GM19463 (cell line): ENCODE data around the gene BRSK2.
"Not testable (repeated sequence)": the region's sequence is repeated elsewhere in the genome, so short reads cannot be mapped to it uniquely, and the experiment has no call there.

Source experiments
- ATAC-seq: cut with Tn5 transposase; IDR thresholded peaks from one replicate; pipeline ENCODE4 v1.9.1; 2021; ENCODE audit warnings: mild to moderate bottlenecking, moderate library complexity; ENCODE audit not compliant: unreplicated experiment

The BRSK2 gene

DNA sequence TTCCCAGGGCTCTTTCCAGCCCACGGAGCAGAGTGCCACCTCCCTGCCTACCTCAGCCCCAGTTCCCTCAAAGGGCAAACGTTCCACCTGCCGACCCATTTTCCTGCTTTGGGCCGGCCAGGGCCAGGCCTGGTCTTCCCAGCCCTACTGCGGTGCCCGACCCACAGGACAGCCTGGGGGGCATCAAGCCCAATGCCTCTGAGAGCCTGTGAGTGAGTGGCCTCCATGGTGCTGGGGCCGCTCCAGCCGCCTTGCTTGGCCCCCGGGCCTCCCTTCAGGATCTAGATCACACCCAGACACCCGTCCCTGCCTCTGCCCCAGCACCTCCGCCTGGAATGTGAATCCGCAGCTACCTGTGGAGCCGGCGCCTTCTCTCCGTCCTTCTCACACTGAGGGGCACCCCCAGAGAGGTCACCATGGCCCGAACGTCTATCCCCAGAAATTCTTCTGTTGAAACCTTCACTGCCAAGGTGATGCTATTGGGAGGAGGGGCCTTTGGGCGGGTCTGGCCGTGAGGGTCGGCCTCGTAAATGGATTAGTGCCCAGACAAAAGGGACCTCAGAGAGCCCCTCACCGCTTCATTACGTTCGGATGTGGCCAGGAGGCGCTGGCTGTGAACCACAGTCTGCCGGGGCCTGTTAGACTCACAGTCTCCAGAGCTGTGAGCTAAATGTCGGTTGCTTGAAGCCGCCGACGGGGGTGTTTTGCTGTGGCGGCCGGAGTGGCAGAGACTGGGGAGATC lies 36.2 kb upstream of the BRSK2 start:
- ATAC-seq, result no peak

DNA sequence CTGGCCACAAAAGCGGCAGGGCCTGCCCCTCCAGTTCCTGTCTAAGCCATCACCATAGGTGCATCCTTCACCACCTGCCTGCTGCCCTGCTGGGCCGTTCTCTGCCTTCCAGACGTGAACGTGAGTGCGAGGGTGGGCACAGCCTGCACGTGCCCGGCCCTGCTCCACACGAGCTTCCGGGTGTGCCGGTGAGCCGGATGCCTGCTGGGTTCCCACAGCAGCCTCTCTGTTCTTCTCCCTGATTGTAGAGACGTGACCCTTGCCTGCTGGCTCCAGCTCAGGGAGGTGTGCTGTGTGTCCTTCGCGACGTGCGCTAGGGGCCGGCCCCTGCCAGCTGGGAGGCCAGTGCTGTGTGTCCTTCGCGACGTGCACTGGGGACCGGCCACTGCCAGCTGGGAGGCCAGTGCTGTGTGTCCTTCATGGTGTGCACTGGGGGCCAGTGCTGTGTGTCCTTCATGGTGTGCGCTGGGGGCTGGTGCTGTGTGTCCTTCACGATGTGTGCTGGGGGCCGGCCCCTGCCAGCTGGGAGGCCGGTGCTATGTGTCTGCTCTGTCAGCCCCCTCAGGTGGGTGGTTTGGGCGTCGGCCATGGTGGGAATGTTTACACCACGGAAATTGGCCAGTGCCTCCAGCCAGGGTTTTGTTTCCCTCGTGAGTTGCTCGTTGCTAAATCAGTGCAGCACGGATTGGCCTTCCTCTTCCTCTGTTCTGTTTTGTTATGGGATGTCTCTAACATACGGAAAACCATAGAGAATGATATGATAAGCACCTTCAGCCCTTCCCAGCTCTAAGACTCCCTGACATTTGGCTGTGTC lies 35.4 kb upstream of the BRSK2 start:
- no peak for ATAC-seq

DNA sequence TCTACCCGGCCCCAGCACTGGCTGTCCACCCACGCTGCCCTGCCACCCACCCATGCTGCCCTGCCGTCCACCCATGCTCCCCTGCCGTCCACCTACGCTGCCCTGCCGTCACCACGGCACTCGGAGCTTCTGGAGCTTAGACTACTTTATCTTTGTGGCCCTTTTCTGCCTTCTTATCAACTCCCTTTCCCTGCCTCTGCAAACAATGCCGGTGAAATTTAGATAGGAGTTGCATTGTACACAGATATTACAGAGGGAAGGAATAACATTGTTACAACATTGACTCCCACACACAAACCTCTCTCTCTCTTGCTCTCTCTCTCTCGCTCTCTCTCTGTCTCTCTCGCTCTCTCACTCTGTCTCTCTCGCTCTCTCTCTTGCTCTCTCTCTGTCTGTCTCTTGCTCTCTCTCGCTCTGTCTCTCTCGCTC lies 33.7 kb upstream of the BRSK2 start:
- ATAC-seq, result no peak

DNA sequence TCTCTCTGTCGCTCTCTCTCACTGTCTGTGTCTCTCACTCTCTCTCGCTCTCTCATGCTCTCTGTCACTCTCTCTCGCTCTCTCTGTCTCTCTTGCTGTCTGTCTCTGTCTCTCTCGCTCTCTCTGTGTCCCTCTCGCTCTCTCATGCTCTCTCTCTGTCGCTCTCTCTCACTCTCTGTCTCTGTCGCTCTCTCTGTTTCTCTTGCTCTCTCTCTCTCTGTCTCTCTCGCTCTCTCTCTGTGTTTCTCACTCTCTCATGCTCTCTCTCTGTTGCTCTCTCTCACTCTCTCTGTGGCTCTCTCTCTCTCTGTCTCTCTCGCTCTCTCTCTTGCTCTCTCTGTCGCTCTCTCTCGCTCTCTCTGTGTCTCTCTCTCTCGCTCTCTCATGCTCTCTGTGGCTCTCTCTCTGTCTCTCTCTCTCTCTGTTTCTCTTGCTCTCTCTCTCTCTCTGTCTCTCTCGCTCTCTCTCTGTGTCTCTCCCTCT lies 33.2 kb upstream of the BRSK2 start:
- no peak for ATAC-seq

DNA sequence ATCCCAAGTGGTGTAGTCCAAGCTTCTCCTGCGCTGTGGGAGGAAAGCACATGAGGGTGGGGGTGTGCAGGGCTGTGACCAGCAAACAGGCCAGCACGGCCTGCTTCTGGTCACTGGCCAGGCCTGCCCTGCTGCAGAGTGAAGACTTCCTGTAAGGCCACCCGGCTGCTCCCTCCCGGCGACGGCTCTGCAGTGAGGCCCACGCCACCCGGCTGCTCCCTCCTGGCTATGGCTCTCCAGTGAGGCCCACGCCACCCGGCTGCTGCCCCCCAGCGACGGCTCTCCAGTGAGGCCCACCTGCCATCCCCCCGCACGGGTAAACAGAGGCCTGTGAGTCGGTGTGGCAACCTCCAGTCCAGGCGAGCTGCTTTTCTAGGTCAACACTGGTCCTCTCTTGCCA lies 31.4 kb upstream of the BRSK2 start:
- no peak for ATAC-seq

DNA sequence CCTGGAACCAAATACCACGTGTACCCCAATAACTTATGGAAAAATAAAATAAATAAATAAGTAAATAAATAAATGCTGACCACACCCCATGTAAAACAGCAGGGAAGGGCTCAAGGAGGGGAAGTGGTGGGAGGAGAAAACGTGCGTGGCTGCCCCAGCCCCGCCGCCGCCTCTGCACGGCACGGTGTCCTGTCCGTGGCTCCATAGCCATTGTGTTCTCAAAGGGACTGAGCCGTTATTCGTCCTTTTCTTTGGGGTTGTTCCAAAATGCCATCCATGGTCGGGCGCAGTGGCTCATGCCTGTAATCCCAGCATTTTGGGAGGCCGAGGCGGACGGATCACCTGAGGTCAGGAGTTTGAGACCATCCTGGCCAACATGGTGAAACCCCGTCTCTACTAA lies 30.8 kb upstream of the BRSK2 start:
- not testable (repeated sequence) for ATAC-seq

DNA sequence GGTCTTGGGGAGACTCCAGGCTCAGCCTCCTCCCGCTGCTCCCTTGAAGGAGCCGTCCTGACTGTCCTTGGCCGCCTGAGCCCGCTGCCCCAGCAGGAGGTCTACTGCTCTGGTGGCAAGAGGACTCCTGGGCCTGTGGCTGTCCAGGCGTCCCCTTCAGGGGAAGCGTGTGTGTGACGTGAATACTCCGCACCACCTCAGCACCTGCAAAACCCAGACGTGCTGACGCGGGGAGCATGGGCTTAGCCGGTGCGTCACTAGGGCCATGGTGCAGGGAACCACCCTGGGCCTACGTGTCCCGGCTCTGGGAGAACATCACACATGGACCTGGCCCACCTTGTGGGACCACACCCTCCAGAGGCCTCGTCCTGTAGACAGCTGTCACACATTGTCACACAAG lies 30.2 kb upstream of the BRSK2 start:
- no peak for ATAC-seq

DNA sequence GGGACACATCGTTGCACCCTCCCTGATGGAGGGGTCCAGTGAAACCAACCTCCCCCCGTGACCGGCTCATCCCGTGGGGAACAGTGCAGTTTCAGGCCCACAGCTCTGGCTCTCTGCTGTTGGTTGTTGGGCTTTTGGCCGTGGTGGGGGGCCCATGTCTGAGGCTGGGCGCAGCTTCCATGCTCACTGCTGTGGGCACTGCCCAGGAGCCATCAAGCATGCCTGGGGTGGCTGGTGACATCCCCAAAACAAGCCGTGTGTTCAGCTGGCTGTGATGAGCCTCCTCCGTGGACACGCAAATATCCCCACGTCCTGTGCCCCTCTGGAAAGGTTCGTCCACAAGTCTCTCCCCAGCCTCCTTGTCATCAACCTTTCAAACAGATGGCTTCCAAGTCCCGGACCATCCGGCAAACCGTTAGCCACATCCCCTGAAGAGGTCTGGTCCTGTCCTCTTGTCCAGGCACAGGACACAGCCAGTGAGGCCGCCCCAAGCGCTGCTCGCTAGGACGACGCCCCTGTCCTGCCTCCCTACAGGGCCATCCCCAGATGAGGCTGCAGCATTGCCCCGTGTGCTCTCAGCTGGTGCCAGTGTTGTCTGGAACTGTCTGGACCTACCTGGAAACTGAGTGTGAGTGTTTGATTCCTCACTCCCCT lies 29.4 kb upstream of the BRSK2 start:
- no peak for ATAC-seq

DNA sequence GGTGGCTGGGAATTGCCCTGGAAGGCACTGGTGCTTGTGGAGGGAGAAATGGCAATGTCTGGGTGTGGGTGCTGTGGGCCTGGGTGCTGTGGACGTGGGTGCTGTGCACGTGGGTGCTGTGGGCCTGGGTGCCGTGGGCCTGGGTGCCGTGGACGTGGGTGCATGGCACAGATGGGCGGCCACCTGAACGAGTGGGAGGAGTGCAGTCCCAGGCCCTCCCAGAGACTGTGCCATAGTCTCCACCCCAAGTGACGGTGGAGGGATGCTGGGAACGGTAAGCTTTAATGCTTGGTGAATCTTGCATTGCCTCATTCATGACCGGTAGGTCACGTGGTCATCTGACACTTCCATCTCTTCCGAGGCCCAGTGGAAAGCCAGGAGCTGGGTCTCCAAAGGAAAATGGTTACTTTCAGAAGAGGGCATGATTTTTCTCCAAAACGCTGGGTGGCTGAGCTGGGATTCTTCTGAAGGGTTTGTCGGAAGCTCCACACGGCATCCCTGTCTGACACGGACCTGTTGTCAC lies 28.8 kb upstream of the BRSK2 start:
- no peak for ATAC-seq

DNA sequence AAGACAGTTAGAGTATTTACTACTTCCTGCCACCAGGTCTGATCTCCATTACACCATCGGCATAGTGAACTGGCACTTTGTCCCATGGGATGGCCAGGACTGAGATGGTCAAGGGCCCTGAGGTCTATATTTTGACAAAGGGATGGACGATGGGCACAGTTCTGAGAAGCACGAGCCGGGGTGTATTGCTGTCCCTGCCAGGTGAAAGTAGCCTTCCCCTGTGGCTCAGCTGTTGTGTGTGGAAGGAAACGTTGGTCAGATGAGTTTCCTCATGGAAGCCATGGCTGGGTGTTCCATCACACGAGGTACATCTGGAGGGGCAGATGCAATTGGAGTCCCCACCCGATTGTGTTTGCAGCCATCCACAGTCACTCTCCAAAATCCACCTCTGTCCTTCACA lies 27.9 kb upstream of the BRSK2 start:
- no peak for ATAC-seq

DNA sequence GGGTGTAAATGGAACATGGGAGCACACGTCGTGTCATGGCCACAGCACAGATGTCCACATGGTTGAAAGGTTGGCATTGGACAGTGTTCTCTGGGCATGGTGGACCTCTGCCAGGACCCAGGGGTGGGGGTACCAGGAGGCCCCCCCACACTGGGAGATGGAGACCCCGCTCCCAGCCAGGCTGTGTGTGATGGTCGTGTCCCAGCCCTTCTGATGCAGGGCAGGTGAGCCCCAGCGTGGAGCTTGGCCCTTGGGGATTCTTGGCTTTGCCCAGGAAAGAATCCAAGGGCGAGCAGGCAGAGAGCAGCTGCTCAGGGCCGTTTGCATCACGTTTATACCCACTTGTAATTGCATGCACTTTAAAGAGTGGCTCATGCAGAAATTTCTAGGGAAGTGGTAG lies 22.0 kb upstream of the BRSK2 start:
- ATAC-seq, result no peak

DNA sequence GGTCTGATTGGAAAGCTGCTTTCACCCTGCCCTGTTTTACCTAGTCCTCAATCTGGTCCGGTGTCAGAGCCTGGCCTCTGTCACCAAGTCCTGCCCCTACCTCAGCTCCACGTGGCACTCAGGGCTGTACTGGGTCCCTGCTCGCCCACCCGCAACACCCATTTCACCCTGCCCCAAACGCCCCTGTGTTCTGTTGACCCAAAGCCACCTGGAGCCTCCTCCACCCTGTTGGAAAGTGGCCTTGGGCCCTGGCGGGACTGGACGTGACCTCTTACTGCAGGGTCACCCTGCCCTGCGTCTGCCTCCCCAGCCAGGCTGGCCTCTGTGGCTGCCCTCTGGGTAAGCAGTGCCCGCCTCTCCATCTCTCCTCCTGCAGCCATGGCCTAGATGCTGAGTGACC lies 21.5 kb upstream of the BRSK2 start:
- ATAC-seq, result no peak

DNA sequence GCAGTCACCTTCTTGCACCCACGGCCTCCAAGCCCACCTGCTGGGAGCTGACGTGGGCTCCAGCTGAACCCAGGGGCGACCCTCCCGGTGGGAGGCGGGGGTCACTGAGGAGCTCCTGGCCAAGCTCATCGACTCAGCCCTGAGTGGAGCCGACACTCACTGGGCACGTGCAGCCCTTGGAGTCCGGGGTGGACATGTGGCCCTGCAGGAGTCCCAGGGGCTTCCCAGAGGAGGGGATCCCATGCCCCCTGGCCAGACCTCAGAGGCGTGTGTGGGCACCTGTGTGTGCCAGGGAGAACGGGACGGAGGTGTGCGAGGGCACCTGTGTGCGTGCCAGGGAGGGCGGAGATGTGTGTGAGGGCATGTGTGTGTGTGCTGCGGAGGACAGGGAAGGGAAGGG lies 20.8 kb upstream of the BRSK2 start:
- ATAC-seq, result no peak

DNA sequence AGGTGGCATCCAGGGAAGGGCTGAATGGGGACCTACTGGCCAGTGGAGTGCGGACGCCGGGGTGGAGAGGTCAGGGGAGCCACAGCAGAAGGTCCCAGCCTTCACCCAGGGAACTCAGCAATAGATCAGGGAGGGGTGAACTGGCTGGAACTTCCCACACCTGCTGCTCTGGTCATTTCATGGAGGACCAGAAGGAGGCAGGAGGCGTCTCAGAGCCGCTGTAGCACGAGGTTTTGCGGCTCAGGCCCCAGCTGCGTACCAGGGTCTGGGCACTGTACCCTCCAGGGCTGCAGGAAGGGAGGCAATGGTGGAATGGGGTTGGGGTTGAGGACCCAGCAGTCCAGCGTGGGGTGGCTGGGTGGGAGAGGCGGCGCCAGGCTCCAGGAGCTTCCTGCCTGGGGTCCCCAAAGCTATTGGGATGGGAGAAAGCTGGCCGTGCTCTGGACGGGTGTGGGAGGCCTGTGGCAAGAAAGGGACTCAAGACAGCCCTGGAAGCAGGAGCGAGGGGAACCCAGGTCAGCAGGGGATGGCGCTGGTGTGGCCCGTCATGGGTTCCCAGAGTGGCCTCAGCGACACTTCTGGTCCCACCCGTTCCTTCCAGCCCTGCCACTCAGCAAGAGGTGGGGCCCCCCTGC lies 20.2 kb upstream of the BRSK2 start:
- ATAC-seq, result no peak

DNA sequence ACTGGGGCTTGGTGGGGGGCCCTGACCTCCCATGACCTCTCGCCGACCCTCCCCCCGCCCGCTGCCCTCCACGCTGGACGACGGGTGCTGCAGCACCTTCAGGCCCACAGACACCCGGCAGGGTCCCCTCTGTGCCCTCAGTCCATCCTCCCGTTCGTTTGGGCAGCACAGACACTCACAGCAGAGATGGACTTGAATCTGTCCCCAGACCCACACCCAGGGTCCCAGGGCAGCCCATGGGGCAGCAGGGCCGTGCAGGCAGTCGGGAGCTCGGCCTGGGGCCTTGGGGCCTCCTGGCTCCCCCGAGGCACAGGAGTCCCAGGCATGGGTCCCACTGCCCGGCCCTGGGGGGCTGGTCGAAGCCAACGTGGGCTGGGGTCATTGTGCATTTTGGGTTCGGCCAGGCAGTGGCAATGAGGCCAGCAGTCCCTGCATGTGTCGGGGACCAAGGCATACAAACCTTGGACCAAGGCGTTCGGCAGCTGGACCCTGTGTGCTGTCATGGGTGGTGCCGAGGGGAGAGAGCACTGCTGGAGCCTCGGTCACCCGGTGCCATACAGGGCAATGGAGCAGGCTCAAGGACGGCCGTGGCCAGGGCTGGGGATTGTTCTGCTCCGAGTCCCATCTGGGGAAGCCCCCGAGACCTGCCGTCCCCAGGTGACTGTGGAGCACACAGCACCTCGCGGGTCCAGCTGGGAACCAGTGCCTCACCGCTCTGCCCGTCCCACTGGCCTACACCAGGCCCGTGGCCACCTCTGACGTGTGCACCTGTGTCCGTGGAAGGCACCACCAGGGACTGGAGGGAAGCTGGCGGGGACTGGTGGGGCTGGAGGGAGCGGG lies 19.3 kb upstream of the BRSK2 start:
- ATAC-seq, result no peak

DNA sequence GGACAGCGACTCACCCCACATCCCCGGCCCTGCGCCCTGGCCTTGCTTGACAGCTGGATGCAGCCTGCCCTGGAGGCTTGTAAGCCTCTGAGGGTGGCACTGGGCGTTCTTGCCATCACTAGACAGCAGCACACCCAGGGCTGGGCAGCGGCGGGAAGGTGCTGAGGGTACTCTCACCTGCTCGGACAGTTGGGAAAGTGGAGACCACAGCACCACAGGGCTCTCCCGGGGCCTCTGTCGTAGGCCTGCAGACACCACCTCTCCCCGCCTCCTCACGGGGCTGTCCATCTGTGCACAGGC lies 18.8 kb upstream of the BRSK2 start:
- ATAC-seq, result no peak

DNA sequence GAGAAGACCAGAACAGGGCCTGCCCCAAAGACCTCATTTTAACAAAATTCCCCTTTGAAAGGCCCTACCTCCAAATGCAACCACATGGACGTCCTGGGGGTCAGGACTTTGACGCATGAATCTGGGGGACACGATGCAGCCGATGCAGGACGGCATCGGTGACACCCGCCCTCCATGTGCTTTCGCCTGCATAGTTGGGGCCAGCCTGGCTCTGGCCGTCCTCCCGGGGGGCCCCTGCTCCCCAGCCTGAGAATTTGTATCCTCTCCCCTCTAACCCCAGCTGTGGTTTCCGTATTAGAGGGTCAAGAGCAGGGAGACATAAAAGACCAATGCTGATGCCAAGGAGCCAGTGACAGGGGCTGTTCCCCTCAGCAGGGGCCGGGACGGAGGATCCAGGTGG lies 18.4 kb upstream of the BRSK2 start:
- ATAC-seq, result no peak

DNA sequence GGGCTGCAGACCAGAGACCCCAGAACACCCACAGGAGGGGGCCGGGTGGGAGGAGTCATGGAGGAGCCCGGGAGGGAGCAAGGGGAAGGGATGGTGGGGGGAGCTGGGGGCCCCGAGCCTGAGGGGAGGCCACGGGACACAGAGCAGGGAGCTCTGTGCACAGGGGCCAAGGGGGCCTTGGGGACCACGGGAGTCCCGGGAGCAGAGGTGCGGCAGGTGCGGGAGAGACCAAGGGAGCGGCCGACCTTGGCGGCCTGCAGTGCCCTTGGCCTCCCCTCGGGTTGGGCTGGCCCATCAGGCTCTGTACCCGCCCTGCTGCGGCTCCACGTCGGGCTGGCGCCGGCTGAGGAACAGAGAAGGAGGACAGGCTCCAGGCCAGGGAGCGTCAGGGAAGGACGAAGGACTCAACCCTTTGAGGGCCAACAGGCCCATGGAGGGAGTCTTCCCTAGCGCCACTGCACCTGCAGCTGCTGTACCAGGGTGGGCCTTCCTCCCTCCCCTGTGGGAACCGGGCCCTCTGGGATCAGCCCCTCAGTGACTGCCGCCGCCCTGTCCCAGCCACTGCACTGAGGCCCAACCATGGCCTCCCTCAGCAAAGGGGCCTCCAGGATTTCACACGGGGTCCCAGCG lies 17.8 kb upstream of the BRSK2 start:
- no peak for ATAC-seq

DNA sequence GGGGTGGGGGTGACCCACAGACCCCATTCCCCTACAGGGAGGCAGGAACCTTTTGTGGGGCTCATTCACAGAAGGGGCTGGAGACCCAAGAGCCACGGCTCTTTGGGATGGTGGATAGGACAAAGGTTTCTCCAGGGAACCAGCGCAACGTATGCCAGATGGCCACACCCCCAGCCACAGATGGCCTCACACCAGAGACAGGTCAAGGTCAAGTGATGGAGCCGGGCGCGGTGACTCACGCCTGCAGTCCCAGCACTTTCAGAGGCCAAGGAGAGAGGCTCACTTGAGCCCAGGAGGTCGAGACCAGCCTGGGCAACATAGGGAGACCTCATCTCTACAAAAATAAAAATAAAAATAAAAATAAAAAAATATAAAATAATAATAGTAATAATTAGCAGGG lies 17.1 kb upstream of the BRSK2 start:
- no peak for ATAC-seq
